NCI-H526 (cell line): Measurements from ENCODE around the gene SMS.

ENCODE experiments used
- DNase-seq, 2 experiments: peaks; one replicate each; lab custom pipeline; 2025; lab: John Stamatoyannopoulos, UW

The SMS gene

GRCh38 chrX:21978346-21978745 lies 37.8 kb downstream of the SMS start:
- no peak for DNase-seq

GRCh38 chrX:21982311-21982710 lies 41.8 kb downstream of the SMS start:
- DNase-seq: no peak

- peak; percentile 60 to 79 for DNase-seq
These were observed 44.8 kb downstream of the SMS start for GRCh38 chrX:21985332-21985777.

- no peak for DNase-seq
These were observed 46.1 kb downstream of the SMS start for GRCh38 chrX:21986596-21986995.

- DNase-seq: no peak
These were observed 48.9 kb downstream of the SMS start for GRCh38 chrX:21989384-21989783.

GRCh38 chrX:21990832-21991231 lies 50.3 kb downstream of the SMS start:
- no peak for DNase-seq

- no peak for DNase-seq
These were observed 51.0 kb downstream of the SMS start for GRCh38 chrX:21991504-21991903.

GRCh38 chrX:21993265-21993664 lies 52.8 kb downstream of the SMS start:
- no peak for DNase-seq

GRCh38 chrX:21996872-21997455 lies 56.5 kb downstream of the SMS start:
- DNase-seq: no peak

GRCh38 chrX:21998037-21998436 lies 57.5 kb downstream of the SMS start:
- no peak for DNase-seq

- DNase-seq: no peak
These were observed 64.4 kb downstream of the SMS start for GRCh38 chrX:22004866-22005265.

GRCh38 chrX:22012051-22012450 lies 71.5 kb downstream of the SMS start:
- DNase-seq: no peak

- DNase-seq: no peak
These were observed 72.4 kb downstream of the SMS start for GRCh38 chrX:22012931-22013330.

- DNase-seq: no peak
These were observed 74.7 kb downstream of the SMS start for GRCh38 chrX:22015139-22015750.

- DNase-seq: no peak
These were observed 81.3 kb downstream of the SMS start for GRCh38 chrX:22021751-22022324.

- no peak for DNase-seq
These were observed 84.1 kb downstream of the SMS start for GRCh38 chrX:22024577-22024976.

- no peak for DNase-seq
These were observed 85.2 kb downstream of the SMS start for GRCh38 chrX:22025751-22026150.

GRCh38 chrX:22026731-22027130 lies 86.2 kb downstream of the SMS start:
- DNase-seq: no peak

GRCh38 chrX:22032084-22032483 lies 91.6 kb downstream of the SMS start, which contains the start of gene PHEX:
TSS of gene PHEX (plus strand) at chrX:22032325. CDS start at chrX:22033006, 681 bp downstream.
- no peak for DNase-seq

GRCh38 chrX:22032506-22032905 lies 92.0 kb downstream of the SMS start:
- no peak for DNase-seq

GRCh38 chrX:22033818-22034217 lies 93.3 kb downstream of the SMS start:
- DNase-seq: no peak

GRCh38 chrX:22035236-22035635 lies 94.7 kb downstream of the SMS start:
- no peak for DNase-seq

GRCh38 chrX:22037225-22037624 lies 96.7 kb downstream of the SMS start:
- DNase-seq: no peak
